K562 (cell line): ENCODE measurements around the gene UBXN1. TPM values are rescaled to one million over a fixed set of nuclear protein-coding genes. Genes with fewer than 3 reads are reported as not detected.
A peak's percentile ranks its signal among the peaks of the same experiment; 100 is the strongest.

ENCODE experiments used
- BCOR ChIP-seq: fragments of 450-650 bp; IDR thresholded peaks from 2 replicates; pipeline ENCODE4 v1.6.1; 2016
- C11orf30 ChIP-seq: fragments of 450-650 bp; IDR thresholded peaks from 2 replicates; pipeline ENCODE4 v1.6.1; 2016; ENCODE audit warnings: low read depth, mild to moderate bottlenecking
- CCAR2 ChIP-seq: fragments of 200-400 bp; formaldehyde crosslinking; IDR thresholded peaks from 2 replicates; pipeline ENCODE4 v1.6.1; 2017; ENCODE audit warnings: mild to moderate bottlenecking, low read depth, low read length
- CXXC5 ChIP-seq: fragments of 250-450 bp; sonication (Bioruptor Pico); IDR thresholded peaks from 2 replicates; pipeline ENCODE4 v1.8.0; 2022; ENCODE audit warnings: inconsistent platforms, mild to moderate bottlenecking, moderate library complexity
- ETS1 ChIP-seq: conservative IDR thresholded peaks from 2 replicates; pipeline ENCODE4 v1.6.1; 2011; ENCODE audit warnings: low read depth, mild to moderate bottlenecking, low read length; ENCODE audit not compliant: control insufficient read depth
- ETV5 ChIP-seq: sonication (generic); formaldehyde crosslinking; IDR thresholded peaks from 2 replicates; pipeline ENCODE4 v1.4.0; 2020; ENCODE audit warnings: low read depth, mild to moderate bottlenecking, missing genetic modification reagents
- HBP1 ChIP-seq: fragments of 450-650 bp; formaldehyde crosslinking; IDR thresholded peaks from 2 replicates; pipeline ENCODE4 v1.4.0; 2022; ENCODE audit warnings: missing genetic modification characterization
- HCFC1 ChIP-seq: IDR thresholded peaks from 2 replicates; pipeline ENCODE4 v1.6.1; 2012; ENCODE audit warnings: low read depth, low read length, improper control_type of control experiment
- JUN ChIP-seq, 2 experiments: sonication (generic) in 1 of 2; formaldehyde crosslinking in 1 of 2; IDR thresholded peaks; 2 replicates each; pipeline versions ENCODE4 v1.6.1 to v1.8.0; 2012 to 2022; ENCODE audit warnings: borderline replicate concordance in 2 of 2, mild to moderate bottlenecking in 2 of 2, improper control_type of control experiment in 1 of 2, low read depth in 1 of 2, low read length in 1 of 2, missing genetic modification reagents in 1 of 2
- KDM1A ChIP-seq, 2 experiments: fragments of 450-650 bp; IDR thresholded peaks; 2 replicates each; pipeline ENCODE4 v1.6.1; 2016; ENCODE audit warnings: mild to moderate bottlenecking in 2 of 2
- PTTG1 ChIP-seq: fragments of 450-650 bp; IDR thresholded peaks from 2 replicates; pipeline ENCODE4 v1.6.1; 2016; ENCODE audit warnings: low read depth, mild to moderate bottlenecking, missing genetic modification characterization, missing compliant biosample characterization
- RBM15 ChIP-seq: fragments of 200-400 bp; formaldehyde crosslinking; IDR thresholded peaks from 2 replicates; pipeline ENCODE4 v1.6.1; 2018; ENCODE audit warnings: mild to moderate bottlenecking, low read length, moderate library complexity; ENCODE audit not compliant: insufficient read depth
- RNF2 ChIP-seq: sonication (generic); IDR thresholded peaks from 2 replicates; pipeline ENCODE4 v1.6.1; 2016
- STAG1 ChIP-seq: sonication (generic); formaldehyde crosslinking; IDR thresholded peaks from 2 replicates; pipeline ENCODE4 v1.5.0; 2020; ENCODE audit warnings: missing genetic modification reagents, borderline replicate concordance
- ZBTB1 ChIP-seq: sonication (generic); formaldehyde crosslinking; IDR thresholded peaks from 2 replicates; pipeline ENCODE4 v1.8.1; 2023; ENCODE audit warnings: missing genetic modification reagents, low read depth, mild to moderate bottlenecking, borderline replicate concordance
- ZBTB17 ChIP-seq: fragments of 450-650 bp; formaldehyde crosslinking; IDR thresholded peaks from 2 replicates; pipeline ENCODE4 v1.4.0; 2020; ENCODE audit warnings: mild to moderate bottlenecking
- ZC3H4 ChIP-seq: sonication (generic); formaldehyde crosslinking; IDR thresholded peaks from 2 replicates; pipeline ENCODE4 v1.9.0; 2021; ENCODE audit warnings: missing genetic modification reagents, borderline replicate concordance
- ZNF232 ChIP-seq: sonication (generic); formaldehyde crosslinking; IDR thresholded peaks from 2 replicates; pipeline ENCODE4 v1.8.0; 2022; ENCODE audit warnings: mild to moderate bottlenecking, missing genetic modification reagents
- ZNF586 ChIP-seq: fragments of 450-650 bp; formaldehyde crosslinking; conservative IDR thresholded peaks from 2 replicates; pipeline ENCODE4 v1.4.0; 2020; ENCODE audit warnings: mild to moderate bottlenecking, moderate library complexity
- polyA plus RNA-seq, 8 experiments: library from polyadenylated mRNA; depleted of rRNA in 4 of 8; stranded (reverse) in 5 of 8; unstranded in 3 of 8; fragments of >200 nt; fragmentation: Nextera tagmentation in 2 of 8; fragmentation: Illumina TruSeq in 1 of 8; extraction: Ambion mirVana in 2 of 8; extraction: Trizol in 1 of 8; gene quantifications; 2 replicates each; pipeline versions ENCODE4 v1.2.1 to v1.2.3, GENCODE V29; 2011 to 2014; ENCODE audit warnings: inconsistent platforms in 1 of 8, missing spikeins in 1 of 8
- total RNA-seq, 7 experiments: library from RNA; depleted of rRNA in 6 of 7; stranded (reverse); fragments of >200 nt in 6 of 7; fragmentation: Illumina TruSeq in 2 of 7; extraction: Trizol in 2 of 7; gene quantifications; 2 replicates each; pipeline versions ENCODE4 v1.2.1 to v1.2.3, GENCODE V29; 2011 to 2021; ENCODE audit warnings: low replicate concordance in 1 of 7
- TF ChIP-seq, protein P1 (sequence below): fragments of 250-450 bp; sonication (Bioruptor Pico); IDR thresholded peaks from 2 replicates; pipeline ENCODE4 v1.5.0; 2020; ENCODE audit warnings: mild to moderate bottlenecking, borderline replicate concordance

Gene UBXN1
- total and polyA plus RNA-seq, 9 of the 15 experiments (the other 6 are each of a cell fraction or from before 2014, with no cell fraction given), result 4.8 to 263 (median 99.7) TPM

- TF ChIP-seq C11orf30, result 0 out of 2 replicates have a peak, but pooled peaks have one; percentile 13
- peak; percentile 73; the same call in 1 of the 2 replicates for TF ChIP-seq ETS1
- TF ChIP-seq BCOR, result 0 out of 2 replicates have a peak, but pooled peaks have one; percentile 30
- no peak for TF ChIP-seq JUN (IDR thresholded peaks at IDR 0.05; ENCODE audit: borderline replicate concordance, low read depth, low read length)
- peak; percentile 87; the same call in 1 of the 2 replicates for TF ChIP-seq JUN (CRISPR knock-in tag; IDR thresholded peaks at IDR 0.05; ENCODE audit: borderline replicate concordance)
- TF ChIP-seq HBP1 (CRISPR knock-in tag), result peak; percentile 29; the same call in 1 of the 2 replicates
- 0 out of 2 replicates have a peak, but pooled peaks have one; percentile 70 for TF ChIP-seq ZBTB17 (CRISPR knock-in tag)
- TF ChIP-seq, protein P1, sequence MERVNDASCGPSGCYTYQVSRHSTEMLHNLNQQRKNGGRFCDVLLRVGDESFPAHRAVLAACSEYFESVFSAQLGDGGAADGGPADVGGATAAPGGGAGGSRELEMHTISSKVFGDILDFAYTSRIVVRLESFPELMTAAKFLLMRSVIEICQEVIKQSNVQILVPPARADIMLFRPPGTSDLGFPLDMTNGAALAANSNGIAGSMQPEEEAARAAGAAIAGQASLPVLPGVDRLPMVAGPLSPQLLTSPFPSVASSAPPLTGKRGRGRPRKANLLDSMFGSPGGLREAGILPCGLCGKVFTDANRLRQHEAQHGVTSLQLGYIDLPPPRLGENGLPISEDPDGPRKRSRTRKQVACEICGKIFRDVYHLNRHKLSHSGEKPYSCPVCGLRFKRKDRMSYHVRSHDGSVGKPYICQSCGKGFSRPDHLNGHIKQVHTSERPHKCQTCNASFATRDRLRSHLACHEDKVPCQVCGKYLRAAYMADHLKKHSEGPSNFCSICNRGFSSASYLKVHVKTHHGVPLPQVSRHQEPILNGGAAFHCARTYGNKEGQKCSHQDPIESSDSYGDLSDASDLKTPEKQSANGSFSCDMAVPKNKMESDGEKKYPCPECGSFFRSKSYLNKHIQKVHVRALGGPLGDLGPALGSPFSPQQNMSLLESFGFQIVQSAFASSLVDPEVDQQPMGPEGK (CRISPR knock-in tag), result peak; percentile 71; the same call in 1 of the 2 replicates
- peak; percentile 40; the same call in 1 of the 2 replicates for TF ChIP-seq ETV5 (CRISPR knock-in tag)
- peak; percentile 79 for TF ChIP-seq CXXC5 (CRISPR knock-in tag)
- 0 out of 2 replicates have a peak, but pooled peaks have one; percentile 28 for TF ChIP-seq ZNF586 (CRISPR knock-in tag)
- TF ChIP-seq CCAR2, result no peak
- no peak for TF ChIP-seq KDM1A (IDR thresholded peaks at IDR 0.05)
- no peak for TF ChIP-seq ZBTB1 (CRISPR knock-in tag)
- TF ChIP-seq ZC3H4 (CRISPR knock-in tag), result no peak
- peak; percentile 24; the same call in 1 of the 2 replicates for TF ChIP-seq HCFC1
- TF ChIP-seq ZNF232, result no peak
- no peak for TF ChIP-seq RNF2
- TF ChIP-seq STAG1, result no peak
- no peak for TF ChIP-seq PTTG1 (tag)
- TF ChIP-seq RBM15, result no peak
These were observed 27.3 kb upstream of the UBXN1 start (continued) for GRCh38 chr11:62705880-62706849.
